Breast epithelium (tissue), 3 donors: ENCODE results near the gene H2AZ2.

Experiments
- POLR2A ChIP-seq: fragments of 450-650 bp; IDR thresholded peaks from one replicate; pipeline ENCODE4 v1.6.1; 2016; ENCODE audit warnings: antibody characterized with exemption, mild to moderate bottlenecking, moderate library complexity
- TF ChIP-seq, protein P1 (sequence below), 3 donors: fragments of 450-650 bp; IDR thresholded peaks; one replicate each; pipeline ENCODE4 v1.5.1; 2016 to 2017; ENCODE audit warnings: antibody characterized with exemption in 3 of 3, mild to moderate bottlenecking in 3 of 3, moderate library complexity in 3 of 3

DNA sequence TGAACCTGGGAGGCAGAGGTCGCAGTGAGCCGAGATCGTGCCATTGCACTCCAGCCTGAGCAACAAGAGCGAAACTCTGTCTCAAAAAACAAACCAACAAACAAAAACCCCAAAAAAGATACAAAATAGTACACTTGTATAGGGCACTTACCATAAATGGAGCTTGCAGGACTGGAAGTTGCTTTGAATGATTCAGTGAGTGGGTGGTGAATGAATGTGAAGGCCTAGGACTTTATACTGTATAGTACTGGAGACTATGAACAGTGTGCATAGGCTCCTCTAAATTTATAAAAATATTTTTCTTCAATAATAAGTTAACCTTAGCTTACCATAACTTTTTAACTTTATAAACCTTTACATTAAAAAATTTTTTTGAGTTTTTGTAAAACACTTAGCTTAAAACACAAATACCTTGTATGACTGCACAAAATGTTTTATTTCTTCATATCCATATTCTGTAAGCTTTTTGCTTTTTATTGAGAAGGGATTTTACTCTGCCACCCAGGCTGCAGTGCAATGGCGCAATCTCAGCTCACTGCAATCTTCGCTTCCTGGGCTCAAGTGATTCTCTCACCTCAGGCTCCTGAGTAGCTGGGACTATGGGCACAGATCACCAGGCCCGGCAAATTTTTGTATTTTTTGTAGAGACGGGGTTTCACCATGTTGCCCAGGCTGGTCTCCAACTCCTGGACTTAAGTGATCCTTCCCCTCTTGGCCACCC lies 6.9 kb upstream of the H2AZ2 start:
- TF ChIP-seq, protein P1, sequence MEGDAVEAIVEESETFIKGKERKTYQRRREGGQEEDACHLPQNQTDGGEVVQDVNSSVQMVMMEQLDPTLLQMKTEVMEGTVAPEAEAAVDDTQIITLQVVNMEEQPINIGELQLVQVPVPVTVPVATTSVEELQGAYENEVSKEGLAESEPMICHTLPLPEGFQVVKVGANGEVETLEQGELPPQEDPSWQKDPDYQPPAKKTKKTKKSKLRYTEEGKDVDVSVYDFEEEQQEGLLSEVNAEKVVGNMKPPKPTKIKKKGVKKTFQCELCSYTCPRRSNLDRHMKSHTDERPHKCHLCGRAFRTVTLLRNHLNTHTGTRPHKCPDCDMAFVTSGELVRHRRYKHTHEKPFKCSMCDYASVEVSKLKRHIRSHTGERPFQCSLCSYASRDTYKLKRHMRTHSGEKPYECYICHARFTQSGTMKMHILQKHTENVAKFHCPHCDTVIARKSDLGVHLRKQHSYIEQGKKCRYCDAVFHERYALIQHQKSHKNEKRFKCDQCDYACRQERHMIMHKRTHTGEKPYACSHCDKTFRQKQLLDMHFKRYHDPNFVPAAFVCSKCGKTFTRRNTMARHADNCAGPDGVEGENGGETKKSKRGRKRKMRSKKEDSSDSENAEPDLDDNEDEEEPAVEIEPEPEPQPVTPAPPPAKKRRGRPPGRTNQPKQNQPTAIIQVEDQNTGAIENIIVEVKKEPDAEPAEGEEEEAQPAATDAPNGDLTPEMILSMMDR (IDR thresholded peaks at IDR 0.05), result no peak
- TF ChIP-seq POLR2A, result no peak
